SK-N-SH (cell line): ENCODE data around the gene MYH10. TPM values are rescaled to one million over a fixed set of nuclear protein-coding genes. Genes with fewer than 3 reads are reported as not detected.

Source experiments
- CTCF ChIA-PET: fragments of 300-600, 350-600 bp; formaldehyde crosslinking; extraction: SDS; loops from one replicate; lab custom pipeline; 2021; lab: Yijun Ruan, JAX
- POLR2A ChIA-PET: fragments of 350-600 bp; sonication (Branson Sonifier 250); formaldehyde crosslinking; extraction: SDS; loops from one replicate; lab custom pipeline; 2020; ENCODE audit warnings: antibody characterized with exemption, inconsistent platforms; lab: Yijun Ruan, JAX
- DNase-seq: peaks from one replicate; pipeline ENCODE4 v3.0.0; 2012
- H2AFZ ChIP-seq: fragments of 200-600 bp; sonication (generic); 2 replicates; pipeline ENCODE4 v1.8.1; 2016; ENCODE audit warnings: antibody characterized with exemption, mild to moderate bottlenecking, low read depth
- H3F3A ChIP-seq: fragments of 200-600 bp; sonication (generic); replicated peaks from 2 replicates; pipeline ENCODE3; 2016; ENCODE audit warnings: antibody characterized with exemption, mild to moderate bottlenecking; ENCODE audit not compliant: insufficient read depth
- H3K27ac ChIP-seq, 2 experiments: fragments of 200-500 bp in 1 of 2; fragments of 200-600 bp in 1 of 2; sonication (Bioruptor generic) in 1 of 2; sonication (generic), shearing (Covaris generic) in 1 of 2; 2 replicates each; pipeline versions ENCODE4 v1.5.1 to v1.6.1; 2014 to 2016; ENCODE audit warnings: low read depth in 2 of 2, inconsistent platforms in 1 of 2, low read length in 1 of 2, mild to moderate bottlenecking in 1 of 2, mixed read lengths in 1 of 2
- H3K27me3 ChIP-seq: fragments of 200-600 bp; sonication (generic), shearing (Covaris generic); 2 replicates; pipeline ENCODE4 v1.6.1; 2016; ENCODE audit warnings: mixed run types; ENCODE audit not compliant: insufficient read depth
- H3K36me3 ChIP-seq, 2 experiments: fragments of 200-500 bp in 1 of 2; fragments of 200-600 bp in 1 of 2; sonication (Bioruptor generic) in 1 of 2; sonication (generic) in 1 of 2; replicated peaks in 1 of 2; 2 replicates each; pipeline versions ENCODE3 to v1.5.1; 2014 to 2016; ENCODE audit warnings: low read length in 1 of 2, mild to moderate bottlenecking in 1 of 2; ENCODE audit not compliant: insufficient read depth in 2 of 2, control insufficient read depth in 1 of 2
- H3K4me1 ChIP-seq, 2 experiments: fragments of 200-500 bp in 1 of 2; fragments of 200-600 bp in 1 of 2; sonication (Bioruptor generic) in 1 of 2; sonication (generic), shearing (Covaris generic) in 1 of 2; 2 replicates each; pipeline versions ENCODE4 v1.5.1 to v1.6.1; 2014 to 2016; ENCODE audit warnings: low read depth in 1 of 2, low read length in 1 of 2, mixed run types in 1 of 2; ENCODE audit not compliant: insufficient read depth in 2 of 2, control insufficient read depth in 1 of 2
- H3K4me2 ChIP-seq: fragments of 200-600 bp; sonication (generic), shearing (Covaris generic); 2 replicates; pipeline ENCODE4 v1.6.1; 2017; ENCODE audit warnings: mixed run types
- H3K4me3 ChIP-seq, 2 experiments: fragments of 200-500 bp in 1 of 2; fragments of 200-600 bp in 1 of 2; sonication (Bioruptor generic) in 1 of 2; sonication (generic), shearing (Covaris generic) in 1 of 2; 2 replicates each; pipeline versions ENCODE4 v1.5.1 to v1.8.1; 2014 to 2016; ENCODE audit warnings: low read depth in 2 of 2, inconsistent platforms in 1 of 2, low read length in 1 of 2, mild to moderate bottlenecking in 1 of 2, mixed read lengths in 1 of 2, moderate library complexity in 1 of 2
- H3K79me2 ChIP-seq: fragments of 200-600 bp; sonication (generic); 2 replicates; pipeline ENCODE4 v1.8.1; 2017; ENCODE audit warnings: mild to moderate bottlenecking; ENCODE audit not compliant: insufficient read depth
- H3K9ac ChIP-seq: fragments of 200-600 bp; sonication (generic); 2 replicates; pipeline ENCODE4 v1.6.1; 2017; ENCODE audit warnings: mixed run types
- H3K9me2 ChIP-seq: fragments of 200-600 bp; sonication (generic); 2 replicates; pipeline ENCODE4 v1.6.1; 2017; ENCODE audit warnings: mixed run types
- H3K9me3 ChIP-seq: fragments of 200-600 bp; sonication (generic); 2 replicates; pipeline ENCODE4 v1.6.1; 2017; ENCODE audit warnings: mixed run types, mild to moderate bottlenecking, moderate library complexity
- H4K20me1 ChIP-seq: fragments of 200-600 bp; sonication (generic); 2 replicates; pipeline ENCODE4 v1.6.1; 2017; ENCODE audit warnings: mild to moderate bottlenecking, mixed run types; ENCODE audit not compliant: insufficient read depth
- CTCF ChIP-seq: fragments of 200-600 bp; sonication (generic); IDR thresholded peaks from 2 replicates; pipeline ENCODE4 v1.6.1; 2017; ENCODE audit warnings: antibody characterized with exemption, mild to moderate bottlenecking, moderate library complexity
- ELF1 ChIP-seq: IDR thresholded peaks from 2 replicates; pipeline ENCODE4 v1.4.0; 2012
- FOXJ3 ChIP-seq: sonication (generic); formaldehyde crosslinking; IDR thresholded peaks from 2 replicates; pipeline ENCODE4 v1.5.1; 2020; ENCODE audit warnings: mild to moderate bottlenecking, missing genetic modification reagents
- IRF3 ChIP-seq: fragments of 150-350 bp; IDR thresholded peaks from 2 replicates; pipeline ENCODE4 v1.6.1; 2016; ENCODE audit warnings: mild to moderate bottlenecking, low read depth, low read length
- JUND ChIP-seq: IDR thresholded peaks from 2 replicates; pipeline ENCODE4 v1.4.0; 2012
- RCOR1 ChIP-seq: fragments of 150-350 bp; IDR thresholded peaks from 2 replicates; pipeline ENCODE4 v1.6.1; 2017; ENCODE audit warnings: antibody characterized with exemption, low read length
- RFX5 ChIP-seq: IDR thresholded peaks from 2 replicates; pipeline ENCODE4 v1.6.1; 2012; ENCODE audit warnings: mild to moderate bottlenecking, improper control_type of control experiment, low read length
- RXRA ChIP-seq: IDR thresholded peaks from 2 replicates; pipeline ENCODE4 v1.4.0; 2012; ENCODE audit warnings: low read depth, mild to moderate bottlenecking, borderline replicate concordance
- SMC3 ChIP-seq: IDR thresholded peaks from 2 replicates; pipeline ENCODE4 v1.6.1; 2012; ENCODE audit warnings: low read depth, low read length, improper control_type of control experiment
- ZBTB33 ChIP-seq: IDR thresholded peaks from 2 replicates; pipeline ENCODE4 v1.4.0; 2012; ENCODE audit warnings: low read depth, borderline replicate concordance
- WGBS: methylation state at CpG from one replicate; pipeline ENCODE4 v1.1.6; 2017; ENCODE audit warnings: low lambda C conversion rate; 5-methylcytosine and 5-hydroxymethylcytosine counted together
- polyA plus RNA-seq, 3 experiments: library from polyadenylated mRNA; depleted of rRNA; stranded (reverse); fragments of >200 nt; gene quantifications; 2 replicates each; pipeline ENCODE4 v1.2.3, GENCODE V29; 2012

The MYH10 gene
- polyA plus RNA-seq, 1 of the 3 experiments (the other 2 are of a cell fraction) = 64.2 TPM

- TF ChIP-seq ZBTB33 (no peak), RFX5 (no peak), IRF3 (no peak), RXRA (no peak), RCOR1 (no peak)
Measured at GRCh38 chr17:8455665-8456209, 174.8 kb downstream of the MYH10 start (continued).

- peaks cover 81 to 87% of the 10 kb centered on the region in 2 experiments for H3K36me3 ChIP-seq
- ChIA-PET CTCF (interaction anchor here (1.6 to 1.7 kb wide), 2 partner anchors 9 to 293 kb away, joined by 4 to 7 read pairs; no protein-coding TSS in a partner anchor), POLR2A (no interaction called here)
- TF ChIP-seq ELF1 (no peak), FOXJ3 (CRISPR knock-in tag) (no peak), JUND (no peak), CTCF (no peak), SMC3 (no peak)
- H4K20me1 ChIP-seq = peaks cover 5% of the 10 kb centered on the region; the same call in 1 of the 2 replicates
- H3K4me2 ChIP-seq = no peak overlapping the region
- no peak for DNase-seq
- no peak overlapping the region for H3K9ac ChIP-seq
- H3K27ac ChIP-seq = no peak overlapping the region
- peaks cover 17% of the 10 kb centered on the region for H3F3A ChIP-seq
- no peaks in the 10 kb centered on the region for H3K27me3 ChIP-seq
- H3K9me3 ChIP-seq = no peaks in the 10 kb centered on the region
- peaks cover 63% of the 10 kb centered on the region for H3K79me2 ChIP-seq
- H3K9me2 ChIP-seq = 0 out of 2 replicates have a peak, but pooled peaks cover under 1% of the 10 kb centered on the region
- H3K4me3 ChIP-seq = no peak overlapping the region
- 95% methylated on average over 3 of the region's 3 CpGs for WGBS
- H3K4me1 ChIP-seq = no peaks in the 10 kb centered on the region
- no peak overlapping the region for H2AFZ ChIP-seq
Measured at GRCh38 chr17:8453326-8453725, 177.2 kb downstream of the MYH10 start.
